HepG2 (cell line): Measurements from ENCODE around the gene C21orf58. TPM values are rescaled to one million over a fixed set of nuclear protein-coding genes. Genes with fewer than 3 reads are reported as not detected.

Source experiments
- ATAC-seq: fragments of 200-7000 bp; cut with Tn5 transposase; 3 replicates; pipeline ENCODE4 v1.9.1; 2020; ENCODE audit warnings: mild to moderate bottlenecking, moderate library complexity
- BruUV-seq: library from RNA; stranded (reverse); fragments of 400-500 nt; replicated peaks from 2 replicates; lab custom pipeline; 2021; lab: Mats Ljungman, UMichigan
- CTCF ChIA-PET: fragments of 300-600 bp; formaldehyde crosslinking; extraction: SDS; loops from one replicate; lab custom pipeline; 2021; ENCODE audit warnings: low total read pairs, inconsistent platforms, low intra/inter-chr PET ratio; lab: Yijun Ruan, JAX
- POLR2A ChIA-PET: fragments of 350-600 bp; sonication (Branson Sonifier 250); formaldehyde crosslinking; loops from one replicate; lab custom pipeline; 2020; ENCODE audit warnings: antibody characterized with exemption, inconsistent platforms; lab: Yijun Ruan, JAX
- DNase-seq: peaks from one replicate; pipeline ENCODE4 v3.0.0-alpha.2; 2015; ENCODE audit warnings: low spot score
- FAIRE-seq: peaks from 3 replicates; lab custom pipeline; 2011; peaks lifted over from hg19 to GRCh38; lab: Jason Lieb, UNC
- H2AFZ ChIP-seq: one replicate; pipeline ENCODE4 v1.6.1; 2011; ENCODE audit warnings: low read length, inconsistent platforms
- H3K27ac ChIP-seq: fragments of 300-600 bp; 3 replicates; pipeline ENCODE4 v1.8.0; 2011; ENCODE audit warnings: mixed run types, mild to moderate bottlenecking, mixed read lengths, low read length, inconsistent platforms; ENCODE audit not compliant: insufficient read depth; ENCODE audit errors: extremely low read length
- H3K27me3 ChIP-seq, 2 experiments: fragments of 200-600 bp in 1 of 2; 2 replicates in 1 of 2; 3 replicates in 1 of 2; pipeline versions ENCODE4 v1.6.0 to v1.8.0; 2011; ENCODE audit warnings: low read length in 2 of 2, mild to moderate bottlenecking in 2 of 2, moderate library complexity in 2 of 2, inconsistent platforms in 1 of 2; ENCODE audit not compliant: insufficient read depth in 2 of 2, control insufficient read depth in 1 of 2
- H3K36me3 ChIP-seq, 2 experiments: fragments of 200-600 bp in 1 of 2; replicated peaks in 1 of 2; 2 replicates in 1 of 2; 3 replicates in 1 of 2; pipeline versions ENCODE4 v1.5.1 to v1.8.0; 2011; ENCODE audit warnings: low read length in 2 of 2, inconsistent platforms in 1 of 2; ENCODE audit not compliant: insufficient read depth in 2 of 2, control insufficient read depth in 1 of 2
- H3K4me1 ChIP-seq: 2 replicates; pipeline ENCODE4 v1.5.1; 2012; ENCODE audit warnings: low read length, inconsistent platforms; ENCODE audit not compliant: insufficient read depth
- H3K4me2 ChIP-seq: 2 replicates; pipeline ENCODE4 v1.6.0; 2011; ENCODE audit warnings: low read depth, low read length, inconsistent platforms
- H3K4me3 ChIP-seq, 3 experiments: fragments of 200-600 bp in 1 of 3; sonication (generic), shearing (Covaris generic) in 1 of 3; replicated peaks in 1 of 3; 2 replicates each; pipeline ENCODE4 v1.5.1; 2011 to 2016; ENCODE audit warnings: low read length in 3 of 3, inconsistent platforms in 2 of 3, low read depth in 2 of 3, mild to moderate bottlenecking in 2 of 3, control low read depth in 1 of 3, mixed read lengths in 1 of 3; ENCODE audit not compliant: insufficient read depth in 1 of 3
- H3K79me2 ChIP-seq: one replicate; pipeline ENCODE4 v1.6.1; 2011; ENCODE audit warnings: low read length, inconsistent platforms; ENCODE audit not compliant: insufficient read depth
- H3K9ac ChIP-seq: 2 replicates; pipeline ENCODE4 v1.6.0; 2011; ENCODE audit warnings: mild to moderate bottlenecking, low read depth, low read length, inconsistent platforms; ENCODE audit not compliant: insufficient read depth
- H3K9me3 ChIP-seq: 2 replicates; pipeline ENCODE4 v1.5.1; 2012; ENCODE audit warnings: mild to moderate bottlenecking, low read length
- H4K20me1 ChIP-seq: 2 replicates; pipeline ENCODE4 v1.6.0; 2011; ENCODE audit warnings: inconsistent platforms, mild to moderate bottlenecking, low read length, moderate library complexity; ENCODE audit not compliant: insufficient read depth
- ETV5 ChIP-seq: IDR thresholded peaks from 2 replicates; pipeline ENCODE4 v1.6.1; 2018; ENCODE audit warnings: missing biosample characterization, missing genetic modification reagents, inconsistent platforms, borderline replicate concordance
- GZF1 ChIP-seq: sonication (generic); formaldehyde crosslinking; IDR thresholded peaks from 2 replicates; pipeline ENCODE4 v1.5.1; 2020; ENCODE audit warnings: mild to moderate bottlenecking, missing genetic modification reagents
- MEF2D ChIP-seq: sonication (generic); formaldehyde crosslinking; IDR thresholded peaks from 2 replicates; pipeline ENCODE4 v1.5.1; 2020; ENCODE audit warnings: mild to moderate bottlenecking, missing genetic modification reagents
- PAF1 ChIP-seq: IDR thresholded peaks from 2 replicates; pipeline ENCODE4 v1.6.1; 2016; ENCODE audit warnings: missing genetic modification reagents, missing compliant biosample characterization
- REL ChIP-seq: sonication (generic); formaldehyde crosslinking; conservative IDR thresholded peaks from 2 replicates; pipeline ENCODE4 v1.8.0; 2022; ENCODE audit warnings: mild to moderate bottlenecking, missing genetic modification reagents, moderate library complexity
- SIN3A ChIP-seq: IDR thresholded peaks from 2 replicates; pipeline ENCODE4 v1.6.1; 2011; ENCODE audit warnings: low read depth, mild to moderate bottlenecking, control low read depth, low read length, borderline replicate concordance
- ZNF136 ChIP-seq: sonication (generic); formaldehyde crosslinking; IDR thresholded peaks from 2 replicates; pipeline ENCODE4 v1.8.1; 2022; ENCODE audit warnings: low read depth, mild to moderate bottlenecking, moderate library complexity, missing genetic modification reagents
- ZNF143 ChIP-seq: sonication (generic); formaldehyde crosslinking; IDR thresholded peaks from 2 replicates; pipeline ENCODE4 v1.4.0; 2020; ENCODE audit warnings: missing genetic modification reagents
- ZNF274 ChIP-seq: sonication (generic); formaldehyde crosslinking; IDR thresholded peaks from 2 replicates; pipeline ENCODE4 v1.5.1; 2020; ENCODE audit warnings: mild to moderate bottlenecking, missing genetic modification reagents
- ZNF34 ChIP-seq: sonication (generic); formaldehyde crosslinking; IDR thresholded peaks from 2 replicates; pipeline ENCODE4 v1.4.0; 2020; ENCODE audit warnings: mild to moderate bottlenecking, missing genetic modification reagents, borderline replicate concordance
- ZNF430 ChIP-seq: sonication (generic); formaldehyde crosslinking; IDR thresholded peaks from 2 replicates; pipeline ENCODE4 v1.9.0; 2021; ENCODE audit warnings: mild to moderate bottlenecking, missing genetic modification reagents
- WGBS: methylation state at CpG from one replicate; pipeline ENCODE4 v1.1.6; 2017; ENCODE audit warnings: low lambda C conversion rate; 5-methylcytosine and 5-hydroxymethylcytosine counted together
- in situ Hi-C: cut with HindIII; loops from 2 replicates; pipeline ENCODE4 v1.10.0; 2017; ENCODE audit warnings: low pct_unique_long_range_greater_than_20kb; ENCODE audit not compliant: extremely low pct_ligation_motif_present
- intact Hi-C: fragments of 100-400 bp; cut with micrococcal nuclease; formaldehyde crosslinking; loops from one replicate; pipeline ENCODE4 v1.10.0; 2022; ENCODE audit not compliant: unreplicated experiment
- polyA plus RNA-seq, 8 experiments: library from polyadenylated mRNA; depleted of rRNA in 3 of 8; stranded (reverse) in 7 of 8; unstranded in 1 of 8; fragments of >200 nt; fragmentation: Illumina TruSeq in 4 of 8; extraction: Trizol in 4 of 8; gene quantifications; 2 replicates each; pipeline versions ENCODE4 v1.2.1 to v1.2.3, GENCODE V29; 2011 to 2016; ENCODE audit warnings: low read depth in 4 of 8, missing spikeins in 1 of 8, mixed read lengths in 1 of 8; ENCODE audit not compliant: insufficient read depth in 1 of 8
- total RNA-seq, 5 experiments: library from RNA; depleted of rRNA; stranded (reverse); fragments of >200 nt; fragmentation: Illumina TruSeq; extraction: Trizol; gene quantifications; 2 replicates each; pipeline ENCODE4 v1.2.3, GENCODE V29; 2016; ENCODE audit warnings: low read depth in 1 of 5
- TF ChIP-seq, protein P1 (sequence below): sonication (generic); formaldehyde crosslinking; IDR thresholded peaks from 2 replicates; pipeline ENCODE4 v1.4.0; 2020; ENCODE audit warnings: missing genetic modification reagents
- TF ChIP-seq, protein P2 (sequence below): sonication (generic); formaldehyde crosslinking; IDR thresholded peaks from 2 replicates; pipeline ENCODE4 v1.9.0; 2022; ENCODE audit warnings: low read depth, missing genetic modification reagents
- TF ChIP-seq, protein P3 (sequence below): sonication (generic); formaldehyde crosslinking; IDR thresholded peaks from 2 replicates; pipeline ENCODE4 v1.4.0; 2020; ENCODE audit warnings: missing genetic modification reagents

C21orf58 gene
- total and polyA plus RNA-seq, 2 of the 13 experiments (the other 11 are each of a cell fraction or from before 2014, with no cell fraction given), result 3.5 to 6.8 TPM

DNA sequence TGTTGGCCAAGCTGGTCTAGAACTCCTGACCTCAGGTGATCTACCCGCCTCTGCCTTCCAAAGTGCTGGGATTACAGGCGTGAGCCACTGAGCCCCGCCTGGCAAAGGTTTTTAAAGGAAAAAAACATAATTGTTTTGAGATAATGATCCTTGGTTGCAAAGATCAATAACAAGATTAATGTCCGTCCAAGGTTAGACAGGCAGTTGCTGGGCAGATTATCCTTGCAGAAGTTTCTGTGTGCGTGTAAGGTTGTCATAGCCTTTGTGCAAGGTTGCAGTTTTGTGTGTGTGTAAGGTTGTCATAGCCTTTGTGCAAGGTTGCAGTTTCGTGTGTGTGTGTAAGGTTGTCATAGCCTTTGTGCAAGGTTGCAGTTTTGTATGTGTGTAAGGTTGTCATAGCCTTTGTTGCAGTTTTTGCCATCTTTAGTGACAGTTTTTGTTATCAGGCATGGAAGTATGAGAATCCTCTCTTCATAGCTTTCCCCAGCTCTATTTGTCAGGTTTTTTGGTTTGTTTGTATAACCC is 34.0 kb downstream of the C21orf58 start (continued):
- TF ChIP-seq, protein P1, sequence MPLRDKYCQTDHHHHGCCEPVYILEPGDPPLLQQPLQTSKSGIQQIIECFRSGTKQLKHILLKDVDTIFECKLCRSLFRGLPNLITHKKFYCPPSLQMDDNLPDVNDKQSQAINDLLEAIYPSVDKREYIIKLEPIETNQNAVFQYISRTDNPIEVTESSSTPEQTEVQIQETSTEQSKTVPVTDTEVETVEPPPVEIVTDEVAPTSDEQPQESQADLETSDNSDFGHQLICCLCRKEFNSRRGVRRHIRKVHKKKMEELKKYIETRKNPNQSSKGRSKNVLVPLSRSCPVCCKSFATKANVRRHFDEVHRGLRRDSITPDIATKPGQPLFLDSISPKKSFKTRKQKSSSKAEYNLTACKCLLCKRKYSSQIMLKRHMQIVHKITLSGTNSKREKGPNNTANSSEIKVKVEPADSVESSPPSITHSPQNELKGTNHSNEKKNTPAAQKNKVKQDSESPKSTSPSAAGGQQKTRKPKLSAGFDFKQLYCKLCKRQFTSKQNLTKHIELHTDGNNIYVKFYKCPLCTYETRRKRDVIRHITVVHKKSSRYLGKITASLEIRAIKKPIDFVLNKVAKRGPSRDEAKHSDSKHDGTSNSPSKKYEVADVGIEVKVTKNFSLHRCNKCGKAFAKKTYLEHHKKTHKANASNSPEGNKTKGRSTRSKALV (CRISPR knock-in tag), result no peak
- TF ChIP-seq REL (CRISPR knock-in tag) (no peak), ZNF143 (no peak)

DNA sequence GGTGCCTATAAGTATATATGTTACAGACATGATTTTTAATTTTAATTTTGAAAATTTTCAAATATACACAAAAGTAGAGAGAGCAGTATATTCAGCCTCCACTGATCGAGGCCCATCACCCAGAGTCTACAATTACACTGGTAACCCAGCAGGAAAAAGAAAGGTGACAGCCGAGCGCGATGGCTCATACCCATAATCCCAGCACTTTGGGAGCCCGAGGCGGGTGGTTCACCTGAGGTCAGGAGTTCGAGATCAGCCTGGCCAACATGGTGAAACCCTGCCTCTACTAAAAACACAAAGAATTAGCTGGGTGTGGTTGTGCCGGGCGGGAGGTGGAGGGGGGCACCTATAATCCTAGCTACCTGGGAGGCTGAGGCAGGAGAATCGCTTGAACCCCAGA is 36.1 kb downstream of the C21orf58 start:
- no peak overlapping the region for H2AFZ ChIP-seq
- intact Hi-C loops (loop anchor here (10.0 kb wide), 1 partner anchor 63 kb away; the partner anchor contains the start of gene LSS), in situ Hi-C loops (loop anchor here (5.0 to 10.0 kb wide), 2 partner anchors 35 to 313 kb away; partner anchors contain the start of genes C21orf58 and PCNT)
- H3K4me3 ChIP-seq, result peak overlapping the region in 2 of 3 experiments; percentile 89 to 98; a peak in 2 of 6 replicates
- WGBS, result 86% methylated on average over 10 of the region's 10 CpGs
- H3K36me3 ChIP-seq, result peaks cover 1 to 23% of the 10 kb centered on the region in 2 experiments; a peak in 2 of 5 replicates
- TF ChIP-seq GZF1 (CRISPR knock-in tag) (no peak), ZNF136 (no peak), ZNF34 (CRISPR knock-in tag) (no peak), MEF2D (CRISPR knock-in tag) (no peak), ETV5 (no peak), ZNF274 (CRISPR knock-in tag) (no peak), ZNF430 (CRISPR knock-in tag) (no peak), SIN3A (no peak), PAF1 (CRISPR knock-in tag) (no peak)
- TF ChIP-seq, protein P2, sequence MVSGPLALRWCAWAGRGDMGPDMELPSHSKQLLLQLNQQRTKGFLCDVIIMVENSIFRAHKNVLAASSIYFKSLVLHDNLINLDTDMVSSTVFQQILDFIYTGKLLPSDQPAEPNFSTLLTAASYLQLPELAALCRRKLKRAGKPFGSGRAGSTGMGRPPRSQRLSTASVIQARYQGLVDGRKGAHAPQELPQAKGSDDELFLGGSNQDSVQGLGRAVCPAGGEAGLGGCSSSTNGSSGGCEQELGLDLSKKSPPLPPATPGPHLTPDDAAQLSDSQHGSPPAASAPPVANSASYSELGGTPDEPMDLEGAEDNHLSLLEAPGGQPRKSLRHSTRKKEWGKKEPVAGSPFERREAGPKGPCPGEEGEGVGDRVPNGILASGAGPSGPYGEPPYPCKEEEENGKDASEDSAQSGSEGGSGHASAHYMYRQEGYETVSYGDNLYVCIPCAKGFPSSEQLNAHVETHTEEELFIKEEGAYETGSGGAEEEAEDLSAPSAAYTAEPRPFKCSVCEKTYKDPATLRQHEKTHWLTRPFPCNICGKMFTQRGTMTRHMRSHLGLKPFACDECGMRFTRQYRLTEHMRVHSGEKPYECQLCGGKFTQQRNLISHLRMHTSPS (CRISPR knock-in tag), result no peak
- TF ChIP-seq, protein P3, sequence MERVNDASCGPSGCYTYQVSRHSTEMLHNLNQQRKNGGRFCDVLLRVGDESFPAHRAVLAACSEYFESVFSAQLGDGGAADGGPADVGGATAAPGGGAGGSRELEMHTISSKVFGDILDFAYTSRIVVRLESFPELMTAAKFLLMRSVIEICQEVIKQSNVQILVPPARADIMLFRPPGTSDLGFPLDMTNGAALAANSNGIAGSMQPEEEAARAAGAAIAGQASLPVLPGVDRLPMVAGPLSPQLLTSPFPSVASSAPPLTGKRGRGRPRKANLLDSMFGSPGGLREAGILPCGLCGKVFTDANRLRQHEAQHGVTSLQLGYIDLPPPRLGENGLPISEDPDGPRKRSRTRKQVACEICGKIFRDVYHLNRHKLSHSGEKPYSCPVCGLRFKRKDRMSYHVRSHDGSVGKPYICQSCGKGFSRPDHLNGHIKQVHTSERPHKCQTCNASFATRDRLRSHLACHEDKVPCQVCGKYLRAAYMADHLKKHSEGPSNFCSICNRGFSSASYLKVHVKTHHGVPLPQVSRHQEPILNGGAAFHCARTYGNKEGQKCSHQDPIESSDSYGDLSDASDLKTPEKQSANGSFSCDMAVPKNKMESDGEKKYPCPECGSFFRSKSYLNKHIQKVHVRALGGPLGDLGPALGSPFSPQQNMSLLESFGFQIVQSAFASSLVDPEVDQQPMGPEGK, result no peak
- ChIA-PET POLR2A (no interaction called here), CTCF (no interaction called here)
- H3K4me1 ChIP-seq, result peaks cover 54% of the 10 kb centered on the region
- H3K27ac ChIP-seq, result no peak overlapping the region
- H3K79me2 ChIP-seq, result peaks cover 31% of the 10 kb centered on the region
- H3K9ac ChIP-seq, result 0 out of 2 replicates have a peak overlapping the region, but pooled peaks have one; percentile 18
- no TSS peak for BruUV-seq
- no peaks in the 10 kb centered on the region for H3K9me3 ChIP-seq
- H3K4me2 ChIP-seq, result peak overlapping the region; percentile 78; the same call in 1 of the 2 replicates
- DNase-seq, result no peak
- 0 out of 2 replicates have a peak, but pooled peaks cover 3% of the 10 kb centered on the region for H4K20me1 ChIP-seq
- ATAC-seq, result no peak
- H3K27me3 ChIP-seq, result no peaks in the 10 kb centered on the region; a peak in 1 of 5 replicates
- no peak for FAIRE-seq
